LNCAP (cell line): ENCODE measurements around the gene MXRA5.

Experiments
- CTCF ChIP-seq: fragments of 450-650 bp; IDR thresholded peaks from 2 replicates; pipeline ENCODE4 v1.5.1; 2017; ENCODE audit warnings: mild to moderate bottlenecking

MXRA5 gene

GRCh38 chrX:3271183-3271833 is 75.1 kb downstream of the MXRA5 start:
- TF ChIP-seq CTCF = no peak

- no peak for TF ChIP-seq CTCF
Measured at GRCh38 chrX:3268829-3269228, 77.6 kb downstream of the MXRA5 start.

GRCh38 chrX:3263681-3264126 is 82.7 kb downstream of the MXRA5 start:
- TF ChIP-seq CTCF = no peak

- no peak for TF ChIP-seq CTCF
Measured at GRCh38 chrX:3262901-3263300, 83.6 kb downstream of the MXRA5 start.
